Activated CD4-positive, alpha-beta T cell treated with anti-CD3 and anti-CD28 coated beads, Interleukin-10, Interleukin-2, amounts not matched to agents 100 ng/mL and 50 ng/mL, durations not matched to agents 16 hours and 8 hours (primary cell): ENCODE measurements around the gene SLC30A1.
"Not testable (repeated sequence)": the region's sequence is repeated elsewhere in the genome, so short reads cannot be mapped to it uniquely, and the experiment has no call there.

ENCODE experiments used
- DNase-seq: peaks from one replicate; pipeline ENCODE4 v3.0.0-alpha.2; 2020

The SLC30A1 gene

GRCh38 chr1:211580303-211580687 lies 1.3 kb upstream of the SLC30A1 start:
- DNase-seq = no peak

DNA sequence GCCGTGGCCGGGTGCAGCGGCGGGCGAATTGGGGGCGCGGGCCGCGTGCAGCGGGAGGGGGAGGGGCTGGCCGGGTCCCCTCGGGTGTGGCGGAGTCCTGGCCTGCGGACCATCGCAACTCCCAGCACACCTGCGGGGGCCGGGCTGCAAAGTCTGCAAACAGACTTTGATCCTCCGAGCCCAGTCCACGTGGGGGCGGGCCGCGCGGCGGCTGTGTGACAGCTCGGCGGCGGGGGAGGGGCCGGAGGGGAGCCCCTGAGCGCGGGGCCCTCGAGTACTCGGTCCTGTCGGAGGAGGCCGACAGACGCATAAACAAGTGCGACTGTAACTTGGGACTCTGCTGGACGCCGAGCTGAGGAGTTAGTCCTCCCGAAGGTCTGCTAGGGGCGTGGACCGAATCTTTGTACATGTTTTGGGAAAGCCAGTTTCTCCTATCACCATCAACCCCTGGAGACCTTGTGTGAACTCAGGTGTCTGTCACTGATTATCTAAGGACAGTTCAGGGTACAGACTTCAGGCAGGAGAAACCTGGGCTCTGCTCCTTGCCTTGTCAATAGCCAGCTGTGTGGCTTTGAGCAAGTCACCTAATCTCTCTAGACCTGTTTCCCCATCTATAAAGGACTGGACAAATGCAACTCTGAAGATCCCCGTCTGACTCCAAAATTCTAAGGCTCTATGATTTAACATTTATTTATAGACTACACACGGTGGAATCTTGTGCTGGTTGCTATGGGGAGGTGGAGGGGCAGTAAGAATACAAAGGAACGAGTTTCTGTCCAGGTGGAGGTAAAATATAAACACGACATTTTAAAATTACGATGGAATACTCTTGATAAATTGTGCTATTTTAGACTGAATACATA lies 710 bp upstream of the SLC30A1 start:
- DNase-seq = peak; percentile 82

DNA sequence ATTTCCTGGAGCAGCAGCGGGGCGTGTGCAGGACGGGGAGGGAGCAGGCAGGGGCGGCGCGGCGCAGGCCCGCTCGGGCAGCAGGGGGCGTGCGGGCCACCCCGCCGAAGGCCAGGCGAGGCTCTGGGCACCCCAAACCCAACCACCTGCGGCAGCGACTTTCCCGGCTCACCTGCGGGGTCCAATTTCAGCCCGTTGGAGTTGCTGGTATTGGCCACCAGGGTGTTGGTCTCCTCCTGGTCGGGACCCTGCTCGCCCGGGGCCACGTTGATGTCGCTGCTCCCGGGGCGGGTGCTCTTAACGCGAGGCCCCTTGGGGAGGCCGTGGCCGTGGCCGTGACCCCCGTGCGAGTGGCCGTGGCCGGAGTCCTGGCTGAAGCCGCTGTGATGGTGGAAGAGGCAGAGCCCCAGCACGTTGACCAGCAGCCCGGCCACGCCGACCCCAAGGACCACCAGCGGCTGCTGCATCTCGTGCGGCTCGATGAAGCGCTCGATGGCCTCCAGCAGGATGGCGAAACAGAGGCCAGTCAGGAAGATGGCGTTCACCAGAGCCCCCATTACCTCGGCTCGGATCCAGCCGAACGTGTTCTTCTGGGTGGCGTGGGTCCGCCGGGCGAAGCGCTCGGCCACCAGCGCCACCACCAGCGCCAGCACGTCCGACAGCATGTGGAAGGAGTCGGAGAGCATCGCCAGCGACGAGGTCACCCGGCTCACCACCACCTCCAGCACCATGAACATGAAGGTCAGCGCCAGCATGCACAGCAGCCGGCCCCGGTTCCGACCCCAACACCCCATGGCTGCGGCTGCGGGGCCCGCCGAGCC lies 932 bp downstream of the SLC30A1 start:
- peak; percentile 80 for DNase-seq

DNA sequence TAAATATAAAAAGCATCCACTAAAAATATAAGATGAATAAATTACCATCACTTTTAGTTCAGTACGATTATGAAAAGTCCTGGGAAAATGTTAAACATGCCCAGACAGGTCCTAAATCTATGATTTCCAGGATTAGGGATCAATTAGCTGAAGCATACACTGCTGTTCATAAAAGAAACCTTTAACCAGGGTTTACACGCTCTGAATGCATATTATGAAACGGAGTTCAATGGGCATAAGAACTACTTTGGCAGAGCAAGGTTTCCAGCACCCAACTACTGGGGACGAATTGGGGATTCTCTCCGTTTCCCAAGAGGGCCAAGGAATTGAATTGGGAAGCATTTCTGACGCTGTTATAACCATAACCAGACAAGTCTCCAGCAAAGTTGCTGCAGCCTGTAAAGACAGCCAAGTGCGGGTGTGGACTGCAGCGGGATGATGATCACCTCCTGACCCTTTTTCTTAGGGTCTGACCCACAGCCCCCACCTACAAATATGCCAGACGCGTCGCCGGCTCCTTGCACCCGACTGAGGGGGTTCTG lies 1.6 kb downstream of the SLC30A1 start:
- no peak for DNase-seq

- no peak for DNase-seq
These were observed 2.2 kb downstream of the SLC30A1 start for GRCh38 chr1:211576717-211577116.

GRCh38 chr1:211574705-211575104 lies 4.3 kb downstream of the SLC30A1 start:
- no peak for DNase-seq

DNA sequence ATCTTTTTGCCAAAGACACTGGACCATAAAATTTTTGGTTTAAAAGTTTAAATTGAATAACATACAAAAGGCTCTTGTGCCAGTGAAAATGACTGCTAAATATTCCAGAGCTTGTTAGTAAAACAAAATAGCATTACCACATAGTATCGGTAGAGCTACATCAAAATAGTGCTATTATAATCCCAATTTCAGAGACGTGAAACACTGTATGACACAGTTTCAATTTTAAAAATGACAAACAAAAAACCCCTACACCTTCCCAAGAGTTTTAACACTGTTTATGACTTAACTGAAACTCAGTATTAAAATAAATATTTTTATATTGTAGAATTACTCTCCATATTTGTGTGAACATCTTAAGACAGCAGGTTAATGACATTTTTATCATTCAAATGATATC lies 7.0 kb downstream of the SLC30A1 start:
- no peak for DNase-seq

DNA sequence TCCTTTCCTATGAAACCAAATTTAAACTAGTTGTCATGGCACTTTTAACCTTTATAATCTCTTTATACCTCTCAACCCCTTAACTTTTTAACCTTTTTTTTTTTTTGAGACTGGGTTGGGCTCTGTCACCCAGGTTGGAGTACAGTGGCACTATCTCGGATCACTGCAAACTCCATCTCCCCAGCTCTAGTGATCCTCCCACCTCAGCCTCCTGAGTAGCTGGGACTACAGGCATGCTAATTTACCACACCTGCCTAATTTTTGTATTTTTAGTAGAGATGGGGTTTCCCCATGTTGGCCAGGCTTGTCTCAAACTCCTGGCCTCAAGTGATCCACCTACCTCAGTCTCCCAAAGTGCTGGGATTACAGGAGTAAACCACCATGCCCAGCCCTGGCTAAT lies 8.6 kb downstream of the SLC30A1 start:
- not testable (repeated sequence) for DNase-seq

DNA sequence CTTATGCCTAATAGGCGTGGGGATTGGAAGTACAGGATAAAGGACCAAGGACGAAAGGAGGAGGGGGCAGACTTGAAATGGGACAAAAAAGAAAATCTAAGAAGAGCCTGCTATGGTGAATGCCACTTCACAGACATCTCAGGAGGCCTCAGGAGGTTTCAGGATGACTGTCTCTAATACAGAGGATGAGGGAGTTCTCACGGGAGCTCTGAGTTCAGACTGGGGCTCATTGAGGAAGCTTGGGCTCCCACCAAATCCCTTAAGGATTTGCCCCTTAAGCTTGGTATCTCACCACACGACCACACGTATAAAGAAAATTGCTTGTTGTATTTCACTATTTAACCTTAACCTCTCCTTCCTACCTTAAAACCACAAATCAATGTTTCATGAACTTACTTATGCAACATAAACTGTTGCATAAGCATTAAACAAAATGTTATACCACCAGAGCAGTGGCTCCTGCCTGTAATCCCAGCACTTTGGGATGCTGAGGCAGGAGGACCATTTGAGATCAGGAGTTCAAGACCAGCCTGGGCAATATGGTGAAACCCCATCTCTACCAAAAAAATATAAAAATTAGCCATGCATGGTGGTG lies 12.4 kb downstream of the SLC30A1 start:
- DNase-seq = peak; percentile 76

DNA sequence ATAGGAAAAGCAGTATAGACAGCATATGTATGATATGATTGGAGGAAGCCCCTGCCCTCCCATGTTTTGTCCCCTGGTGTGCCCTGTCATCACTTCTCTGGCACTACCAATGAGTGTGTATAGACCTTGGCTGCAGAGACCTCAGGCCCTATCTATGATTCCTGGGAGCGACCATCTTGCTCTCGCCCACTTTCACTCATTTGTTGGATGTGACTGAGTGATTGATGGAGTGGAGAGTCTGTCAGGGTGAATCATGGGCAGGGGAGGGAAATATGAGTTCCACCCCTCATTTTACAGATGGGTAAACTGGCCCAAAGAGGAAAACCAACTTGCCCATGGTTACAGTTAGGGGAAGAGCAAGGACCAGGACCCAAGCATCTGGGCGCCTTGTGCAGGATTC lies 14.9 kb downstream of the SLC30A1 start:
- DNase-seq = no peak

DNA sequence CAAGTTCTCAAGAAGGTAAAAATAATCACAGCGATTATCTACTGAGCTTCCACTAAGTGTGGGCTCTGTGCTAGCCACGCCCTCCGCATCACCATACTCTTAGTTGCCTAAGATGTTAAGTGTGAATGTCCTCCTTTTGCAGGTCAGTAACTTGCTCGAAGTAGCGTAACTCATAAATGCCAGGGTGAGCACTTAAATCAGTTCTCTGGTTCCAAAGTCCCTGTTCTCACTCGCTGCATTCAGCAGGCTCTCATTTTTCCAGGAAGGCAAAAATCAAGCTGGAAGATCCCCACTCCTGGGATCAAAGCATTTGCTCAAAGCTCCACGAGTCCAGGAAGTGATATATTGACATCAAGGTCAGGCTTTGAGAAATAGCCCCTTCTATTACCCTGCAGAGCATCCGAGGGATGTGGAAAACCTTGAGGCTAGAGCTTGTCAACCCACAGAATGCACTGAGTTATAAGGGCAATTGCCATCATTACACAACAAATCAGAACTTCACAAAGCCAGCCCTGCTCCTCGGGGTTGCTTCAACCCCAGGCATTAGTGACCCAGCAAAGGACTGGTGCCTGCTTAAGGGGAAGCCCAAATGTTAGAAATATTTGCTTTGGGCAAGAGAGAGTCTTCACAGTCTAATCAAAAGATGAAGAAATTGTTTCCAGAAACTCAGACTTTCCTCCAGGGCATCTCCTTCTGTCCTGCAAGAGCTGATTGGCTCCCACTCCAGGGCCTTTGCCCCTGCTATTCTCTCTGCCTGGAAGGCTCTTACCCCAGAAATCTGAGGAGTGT lies 19.5 kb downstream of the SLC30A1 start:
- no peak for DNase-seq

DNA sequence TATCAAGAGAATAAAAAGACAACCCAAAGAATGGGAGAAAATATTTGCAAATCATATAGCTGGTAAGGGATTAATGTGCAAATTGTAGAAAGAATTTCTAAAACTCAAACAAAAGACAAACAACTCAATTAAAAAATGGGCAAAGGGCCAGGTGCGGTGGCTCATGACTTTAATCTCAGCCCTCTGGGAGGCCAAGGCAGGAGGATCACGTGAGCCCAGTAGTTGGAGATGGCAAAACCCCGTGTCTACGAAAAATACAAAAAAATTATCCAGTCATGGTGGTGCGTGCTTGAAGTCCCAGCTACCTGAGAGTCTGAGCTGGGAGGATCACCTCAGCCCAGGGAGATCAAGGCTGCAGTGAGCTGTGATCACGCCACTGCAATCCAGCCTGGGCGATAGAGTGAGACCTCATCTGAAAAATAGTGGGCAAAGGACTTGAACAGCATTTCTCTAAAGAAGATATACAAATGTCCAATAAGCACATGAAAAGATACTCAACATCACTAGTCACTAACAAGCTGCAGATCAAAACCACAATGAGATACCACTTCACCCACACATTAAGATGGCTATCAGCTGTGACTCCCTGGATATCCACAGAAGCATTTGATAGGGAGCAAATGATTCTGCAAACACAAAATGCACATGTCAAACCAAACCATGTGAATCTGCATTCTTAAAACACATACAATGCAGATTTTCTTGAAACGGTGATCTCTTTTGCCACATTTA lies 20.9 kb downstream of the SLC30A1 start:
- DNase-seq = no peak

GRCh38 chr1:211553549-211553948 lies 25.4 kb downstream of the SLC30A1 start:
- no peak for DNase-seq

DNA sequence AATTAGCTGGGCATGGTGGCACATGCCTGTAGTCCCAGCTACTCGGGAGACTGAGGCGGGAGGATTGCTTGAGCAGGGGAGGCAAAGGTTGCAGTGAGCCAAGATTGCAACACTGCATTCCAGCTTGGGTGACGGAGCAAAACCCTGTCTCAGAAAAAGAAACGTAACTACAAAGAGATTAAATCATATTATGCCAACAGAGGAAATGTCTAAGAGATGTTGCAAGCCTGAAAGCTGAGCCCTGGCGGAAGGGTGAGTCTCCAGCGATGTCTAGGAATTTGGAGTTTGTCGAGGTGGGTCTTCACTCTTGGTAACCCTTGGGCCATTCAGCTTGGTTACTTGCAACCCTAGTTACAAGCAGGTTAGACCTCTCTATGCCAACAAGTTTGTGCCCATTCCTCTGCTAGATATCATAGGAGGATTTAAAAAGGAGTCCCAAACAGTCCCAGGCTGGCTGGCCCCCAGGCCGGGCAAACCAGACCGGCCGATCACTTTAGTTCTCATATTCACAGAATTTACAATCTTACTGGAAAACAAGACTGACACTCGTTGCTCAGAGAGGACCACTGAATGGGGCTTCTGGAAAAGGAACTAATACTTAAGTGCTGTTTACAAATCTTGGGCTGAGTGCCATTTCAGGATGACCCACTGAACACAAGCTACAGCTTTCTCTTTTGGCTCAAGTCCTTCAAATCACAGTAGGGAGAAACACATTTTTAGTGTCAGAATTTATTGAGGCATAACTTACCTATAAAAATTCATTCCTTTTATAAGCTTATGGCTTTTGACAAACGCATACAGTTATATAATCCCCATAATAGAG lies 27.1 kb downstream of the SLC30A1 start:
- no peak for DNase-seq

DNA sequence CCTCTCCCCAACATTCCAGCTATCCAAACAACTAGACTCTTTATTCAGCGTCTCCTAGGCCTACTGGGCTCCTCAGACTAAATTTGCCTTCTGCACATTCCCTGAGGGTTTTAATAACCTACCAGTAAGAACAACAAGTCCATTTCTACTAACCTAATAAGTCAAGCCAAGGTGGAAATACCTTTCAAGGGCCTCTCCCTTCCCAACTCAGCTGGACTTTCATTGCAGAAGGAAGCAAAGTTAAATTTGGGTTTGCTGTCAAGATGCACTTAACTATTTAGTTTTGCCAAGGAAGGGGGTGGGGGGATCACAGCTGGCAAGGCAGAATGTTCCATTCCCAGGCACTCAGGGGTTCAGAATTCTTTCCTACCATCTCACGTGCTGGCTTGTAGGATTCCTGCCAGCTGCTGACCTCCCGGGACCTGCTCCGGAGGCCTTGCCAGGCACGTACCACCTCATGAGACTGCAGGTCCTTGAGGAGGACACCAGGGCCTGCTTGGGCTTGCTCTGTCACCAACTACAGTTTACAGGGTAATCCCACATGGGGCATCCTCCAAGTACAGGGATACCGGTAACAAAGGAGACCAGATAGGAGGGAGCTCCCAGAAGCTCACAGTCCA lies 29.8 kb downstream of the SLC30A1 start:
- DNase-seq = no peak

- DNase-seq = peak; percentile 6
These were observed 30.5 kb downstream of the SLC30A1 start for GRCh38 chr1:211548321-211549091.

DNA sequence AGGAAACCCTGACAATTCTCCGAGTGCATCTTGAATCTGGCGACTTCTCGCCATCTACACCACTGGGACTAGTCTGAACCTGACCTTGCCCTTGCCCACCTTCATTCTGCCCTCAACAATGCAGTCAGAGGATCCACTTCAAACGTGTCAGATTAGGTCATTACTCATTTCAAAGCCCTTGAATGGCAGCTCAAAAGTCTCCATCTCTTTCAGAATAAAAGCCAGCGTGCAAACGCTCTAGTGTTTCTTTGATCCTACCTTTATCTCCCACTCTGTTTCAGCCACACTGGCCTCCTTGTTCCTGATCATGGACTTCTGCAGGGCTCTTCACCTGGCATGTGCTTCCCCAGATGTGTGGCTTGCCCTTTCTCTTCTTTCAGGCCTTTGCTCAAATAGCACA lies 31.3 kb downstream of the SLC30A1 start:
- no peak for DNase-seq

- no peak for DNase-seq
These were observed 32.4 kb downstream of the SLC30A1 start for GRCh38 chr1:211546543-211546942.

DNA sequence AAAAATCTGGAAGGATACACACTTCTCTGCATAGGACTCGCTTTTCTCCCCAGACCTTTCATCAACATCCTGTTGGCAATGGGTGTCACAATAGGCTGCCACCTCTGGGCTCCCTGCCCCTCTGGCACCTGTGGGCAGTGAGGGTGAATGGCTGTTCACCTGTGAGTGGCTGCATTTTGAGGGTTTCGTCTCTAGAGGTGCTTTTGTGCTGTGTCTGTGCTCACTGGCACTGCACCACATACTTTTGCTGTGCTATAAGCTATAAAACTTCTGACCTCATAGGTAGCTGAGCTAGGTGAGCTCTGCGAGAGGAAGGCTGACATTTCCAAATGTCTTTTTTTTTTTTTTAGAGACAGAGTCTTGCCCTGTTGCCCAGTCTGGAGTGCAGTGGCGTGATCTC lies 35.9 kb downstream of the SLC30A1 start:
- no peak for DNase-seq
